Measurements from ENCODE around the gene PIP4K2B. TPM values are rescaled to one million over a fixed set of nuclear protein-coding genes. Genes with fewer than 3 reads are reported as not detected.

The PIP4K2B gene
- total RNA-seq, 6 experiments from 2014 or later: 48.7 to 61.8 (median 55.5) TPM

GRCh38 chr17:38738007-38738662 is 61.2 kb downstream of the PIP4K2B start:
- Mint-ChIP-seq H3K4me3 (no peak overlapping the region), H3K36me3 (ENCODE audit: low read depth) (peaks cover 7% of the 10 kb centered on the region; the same call in 1 of the 2 replicates), H3K27me3 (ENCODE audit: insufficient read depth) (peaks cover 6% of the 10 kb centered on the region), H3K27ac (no peak overlapping the region), H3K4me1 (ENCODE audit: low read depth) (peaks cover 28% of the 10 kb centered on the region), H3K9me3 (no peaks in the 10 kb centered on the region)
- no peak for DNase-seq
- TF ChIP-seq CTCF (IDR thresholded peaks at IDR 0.05): no peak

GRCh38 chr17:38735161-38735997 is 64.0 kb downstream of the PIP4K2B start:
- H3K36me3 Mint-ChIP-seq (ENCODE audit: low read depth): peaks cover 13% of the 10 kb centered on the region; the same call in 1 of the 2 replicates
- no peak overlapping the region for H3K4me3 Mint-ChIP-seq
- H3K4me1 Mint-ChIP-seq (ENCODE audit: low read depth): peaks cover 31% of the 10 kb centered on the region
- H3K9me3 Mint-ChIP-seq: no peaks in the 10 kb centered on the region
- peak; percentile 95 for TF ChIP-seq CTCF (IDR thresholded peaks at IDR 0.05)
- H3K27me3 Mint-ChIP-seq (ENCODE audit: insufficient read depth): peaks cover 7% of the 10 kb centered on the region
- no peak for DNase-seq
- peak overlapping the region; percentile 24 for H3K27ac Mint-ChIP-seq

- Mint-ChIP-seq H3K27ac (no peak overlapping the region; the same call in 1 of the 2 replicates), H3K36me3 (ENCODE audit: low read depth) (peaks cover 13% of the 10 kb centered on the region; the same call in 1 of the 2 replicates), H3K4me3 (no peak overlapping the region), H3K9me3 (no peaks in the 10 kb centered on the region), H3K4me1 (ENCODE audit: low read depth) (peaks cover 34% of the 10 kb centered on the region), H3K27me3 (ENCODE audit: insufficient read depth) (peaks cover 8% of the 10 kb centered on the region)
- no peak for DNase-seq
- TF ChIP-seq CTCF (IDR thresholded peaks at IDR 0.05): peak; percentile 46; the same call in 1 of the 2 replicates
These were observed 65.1 kb downstream of the PIP4K2B start for GRCh38 chr17:38733982-38734973.

- Mint-ChIP-seq H3K27me3 (ENCODE audit: insufficient read depth) (peaks cover 8% of the 10 kb centered on the region), H3K36me3 (ENCODE audit: low read depth) (peaks cover 13% of the 10 kb centered on the region; the same call in 1 of the 2 replicates), H3K4me3 (no peak overlapping the region), H3K27ac (peak overlapping the region; percentile 46), H3K4me1 (ENCODE audit: low read depth) (peaks cover 37% of the 10 kb centered on the region), H3K9me3 (no peaks in the 10 kb centered on the region)
- no peak for TF ChIP-seq CTCF (IDR thresholded peaks at IDR 0.05)
- no peak for DNase-seq
These were observed 65.9 kb downstream of the PIP4K2B start for GRCh38 chr17:38733282-38733981.
